OCI-LY7 (cell line): ENCODE measurements around the gene AKR1B15. TPM values are rescaled to one million over a fixed set of nuclear protein-coding genes. Genes with fewer than 3 reads are reported as not detected.
"Not testable (repeated sequence)": the region's sequence is repeated elsewhere in the genome, so short reads cannot be mapped to it uniquely, and the experiment has no call there.

Experiments used
- BruUV-seq: library from RNA; stranded (reverse); fragments of 400-500 nt; replicated peaks from 2 replicates; lab custom pipeline; 2021; lab: Mats Ljungman, UMichigan
- CTCF ChIA-PET: fragments of 300-600 bp; sonication (Branson Sonifier 250); formaldehyde crosslinking; loops from one replicate; lab custom pipeline; 2022; ENCODE audit warnings: antibody characterized with exemption; ENCODE audit not compliant: unreplicated experiment; lab: Charles Lee
- POLR2A ChIA-PET: fragments of 300-600 bp; sonication (Branson Sonifier 250); formaldehyde crosslinking; loops from one replicate; lab custom pipeline; 2022; ENCODE audit warnings: antibody characterized with exemption; lab: Charles Lee
- DNase-seq: peaks from one replicate; pipeline ENCODE4 v3.0.0-alpha.2; 2015; ENCODE audit warnings: low spot score
- H2AFZ ChIP-seq: fragments of 200-600 bp; sonication (generic), shearing (Covaris generic); 2 replicates; pipeline ENCODE4 v1.6.1; 2014; ENCODE audit warnings: mild to moderate bottlenecking, antibody characterized with exemption, low read length, moderate library complexity
- H3K27ac ChIP-seq: fragments of 200-600 bp; sonication (generic); 2 replicates; pipeline ENCODE4 v1.5.1; 2014; ENCODE audit warnings: mixed run types, low read depth, mild to moderate bottlenecking, moderate library complexity, low read length, inconsistent platforms; ENCODE audit not compliant: poor library complexity, severe bottlenecking
- H3K36me3 ChIP-seq: fragments of 200-600 bp; sonication (generic); 2 replicates; pipeline ENCODE4 v1.6.1; 2014; ENCODE audit warnings: mild to moderate bottlenecking, antibody characterized with exemption, low read length, moderate library complexity, mixed read lengths; ENCODE audit not compliant: insufficient read depth
- H3K4me1 ChIP-seq: fragments of 200-600 bp; sonication (generic); 2 replicates; pipeline ENCODE4 v1.5.1; 2014; ENCODE audit warnings: mild to moderate bottlenecking, low read length; ENCODE audit not compliant: insufficient read depth, poor library complexity, severe bottlenecking
- H3K4me2 ChIP-seq: fragments of 200-600 bp; sonication (generic); 2 replicates; pipeline ENCODE4 v1.6.1; 2014; ENCODE audit warnings: mild to moderate bottlenecking, low read length
- H3K4me3 ChIP-seq: fragments of 200-600 bp; sonication (generic); 2 replicates; pipeline ENCODE4 v1.5.1; 2014; ENCODE audit warnings: mild to moderate bottlenecking, low read depth, low read length; ENCODE audit not compliant: poor library complexity, severe bottlenecking
- H3K79me2 ChIP-seq: fragments of 200-600 bp; sonication (generic); 2 replicates; pipeline ENCODE4 v1.6.1; 2016; ENCODE audit warnings: low read depth, mild to moderate bottlenecking, low read length, moderate library complexity, mixed read lengths; ENCODE audit not compliant: insufficient read depth
- H3K9me2 ChIP-seq: fragments of 200-600 bp; sonication (generic); 2 replicates; pipeline ENCODE4 v1.6.1; 2016; ENCODE audit warnings: mild to moderate bottlenecking, low read length, mixed read lengths; ENCODE audit not compliant: insufficient read depth
- H3K9me3 ChIP-seq: fragments of 200-600 bp; sonication (generic); 2 replicates; pipeline ENCODE4 v1.6.1; 2014; ENCODE audit warnings: mild to moderate bottlenecking, mixed run types, low read length, mixed read lengths
- H4K20me1 ChIP-seq: fragments of 200-600 bp; sonication (generic); 2 replicates; pipeline ENCODE4 v1.6.1; 2014; ENCODE audit warnings: mild to moderate bottlenecking, antibody characterized with exemption, low read length, moderate library complexity, mixed read lengths; ENCODE audit not compliant: insufficient read depth
- CTCF ChIP-seq: fragments of 200-600 bp; sonication (generic); conservative IDR thresholded peaks from 2 replicates; pipeline ENCODE4 v1.5.1; 2014; ENCODE audit warnings: mild to moderate bottlenecking, antibody characterized with exemption, low read length, moderate library complexity, mixed read lengths
- EZH2phosphoT487 ChIP-seq: fragments of 200-600 bp; sonication (generic); IDR thresholded peaks from 2 replicates; pipeline ENCODE4 v1.6.1; 2018; ENCODE audit warnings: low read depth, borderline replicate concordance, mild to moderate bottlenecking, mixed run types, antibody characterized with exemption, low read length, moderate library complexity, mixed read lengths
- intact Hi-C: fragments of 100-400 bp; cut with micrococcal nuclease; formaldehyde crosslinking; loops from one replicate; pipeline ENCODE4 v1.10.0; 2022; ENCODE audit not compliant: unreplicated experiment
- total RNA-seq, 2 experiments: library from RNA; depleted of rRNA in 1 of 2; stranded (reverse); fragments of >200 nt in 1 of 2; shearing (Covaris generic) in 1 of 2; gene quantifications; 2 replicates each; pipeline ENCODE4 v1.2.3, GENCODE V29; 2014 to 2022

AKR1B15 gene
- total RNA-seq, 2 experiments from 2014 or later = not detected

- no peaks in the 10 kb centered on the region for H3K9me2 ChIP-seq
- H3K4me2 ChIP-seq = no peak overlapping the region
- no peak overlapping the region for H3K4me3 ChIP-seq
- H3K4me1 ChIP-seq = no peaks in the 10 kb centered on the region
- intact Hi-C loops = no loop called here
- H3K27ac ChIP-seq = no peak overlapping the region
- no peak overlapping the region for H2AFZ ChIP-seq
- no peaks in the 10 kb centered on the region for H3K36me3 ChIP-seq
- TF ChIP-seq CTCF = no peak
- no peak for TF ChIP-seq EZH2phosphoT487
- H3K79me2 ChIP-seq = no peaks in the 10 kb centered on the region
- H4K20me1 ChIP-seq = no peaks in the 10 kb centered on the region
- no peak for DNase-seq
- ChIA-PET POLR2A (interaction anchor here (0.9 kb wide), 1 partner anchor 8 kb away, joined by 3 read pairs; no protein-coding TSS in a partner anchor), CTCF (no interaction called here)
- no peaks in the 10 kb centered on the region for H3K9me3 ChIP-seq
- BruUV-seq = no TSS peak
These were observed 9.4 kb upstream of the AKR1B15 start for GRCh38 chr7:134539380-134540004.

GRCh38 chr7:134541501-134542194 is 7.3 kb upstream of the AKR1B15 start:
- H3K4me2 ChIP-seq, H3K4me1 ChIP-seq, H2AFZ ChIP-seq, H3K9me2 ChIP-seq, H3K9me3 ChIP-seq, H3K4me3 ChIP-seq, DNase-seq, H3K79me2 ChIP-seq, H4K20me1 ChIP-seq, BruUV-seq, intact Hi-C loops, CTCF ChIA-PET, H3K27ac ChIP-seq, POLR2A ChIA-PET, H3K36me3 ChIP-seq: not testable (repeated sequence)

GRCh38 chr7:134542195-134542771 is 6.6 kb upstream of the AKR1B15 start:
- Histone ChIP-seq H3K9me2 (no peaks in the 10 kb centered on the region), H3K4me3 (no peak overlapping the region), H2AFZ (no peak overlapping the region), H3K79me2 (no peaks in the 10 kb centered on the region), H4K20me1 (no peaks in the 10 kb centered on the region), H3K4me2 (no peak overlapping the region), H3K9me3 (no peaks in the 10 kb centered on the region), H3K4me1 (no peaks in the 10 kb centered on the region), H3K27ac (no peak overlapping the region), H3K36me3 (no peaks in the 10 kb centered on the region)
- BruUV-seq = no TSS peak
- DNase-seq = no peak
- TF ChIP-seq EZH2phosphoT487 (no peak), CTCF (no peak)
- intact Hi-C loops = no loop called here
- ChIA-PET POLR2A (no interaction called here), CTCF (no interaction called here)
